GM23338 (cell line): Measurements from ENCODE around the gene DYRK3.

ENCODE experiments used
- JUNB ChIP-seq: IDR thresholded peaks from one replicate; pipeline ENCODE4 v1.6.1; 2016; ENCODE audit warnings: antibody characterized with exemption; ENCODE audit not compliant: unreplicated experiment
- TF ChIP-seq, protein P1 (sequence below), 2 experiments: fragments of 200-600 bp in 1 of 2; sonication (generic) in 1 of 2; conservative IDR thresholded peaks; 2 replicates each; pipeline versions ENCODE4 v1.5.1 to v1.6.1; 2016 to 2017; ENCODE audit warnings: antibody characterized with exemption in 2 of 2, low read depth in 2 of 2, mild to moderate bottlenecking in 2 of 2, moderate library complexity in 1 of 2

DNA sequence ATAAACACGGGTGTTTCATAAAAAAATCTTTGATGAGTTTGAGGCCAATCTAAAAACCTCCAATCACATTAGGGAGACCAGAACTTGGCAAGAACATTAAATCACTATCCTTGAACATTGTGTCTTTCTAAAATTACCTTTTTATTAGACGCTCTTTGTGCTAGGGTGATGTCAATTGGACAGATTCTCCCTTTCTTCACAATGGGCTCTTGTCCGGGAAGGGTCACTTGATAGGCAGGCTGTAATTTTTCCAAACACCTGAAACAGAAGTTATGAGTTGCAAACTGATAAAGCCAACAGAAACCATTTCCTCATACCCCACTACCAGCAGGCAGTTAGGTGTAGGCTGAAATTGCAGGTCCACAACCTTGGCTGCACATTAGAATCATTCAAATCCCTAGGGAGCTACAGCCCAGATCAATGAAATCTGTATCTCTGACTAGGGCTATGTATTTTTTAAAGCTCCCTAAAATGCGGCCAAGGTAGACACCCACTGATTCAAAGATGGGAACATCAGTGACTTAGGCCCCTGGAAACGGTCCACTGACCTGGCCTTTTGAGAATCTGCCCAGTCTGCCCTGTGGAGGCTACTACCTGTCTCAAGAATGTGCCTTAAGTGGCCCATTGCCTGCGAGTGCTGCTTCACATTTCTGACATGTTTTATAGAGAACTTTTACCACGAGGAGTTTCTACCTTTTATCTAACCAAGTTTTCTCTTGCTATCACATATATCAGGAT is 39.6 kb upstream of the DYRK3 start:
- TF ChIP-seq, protein P1, sequence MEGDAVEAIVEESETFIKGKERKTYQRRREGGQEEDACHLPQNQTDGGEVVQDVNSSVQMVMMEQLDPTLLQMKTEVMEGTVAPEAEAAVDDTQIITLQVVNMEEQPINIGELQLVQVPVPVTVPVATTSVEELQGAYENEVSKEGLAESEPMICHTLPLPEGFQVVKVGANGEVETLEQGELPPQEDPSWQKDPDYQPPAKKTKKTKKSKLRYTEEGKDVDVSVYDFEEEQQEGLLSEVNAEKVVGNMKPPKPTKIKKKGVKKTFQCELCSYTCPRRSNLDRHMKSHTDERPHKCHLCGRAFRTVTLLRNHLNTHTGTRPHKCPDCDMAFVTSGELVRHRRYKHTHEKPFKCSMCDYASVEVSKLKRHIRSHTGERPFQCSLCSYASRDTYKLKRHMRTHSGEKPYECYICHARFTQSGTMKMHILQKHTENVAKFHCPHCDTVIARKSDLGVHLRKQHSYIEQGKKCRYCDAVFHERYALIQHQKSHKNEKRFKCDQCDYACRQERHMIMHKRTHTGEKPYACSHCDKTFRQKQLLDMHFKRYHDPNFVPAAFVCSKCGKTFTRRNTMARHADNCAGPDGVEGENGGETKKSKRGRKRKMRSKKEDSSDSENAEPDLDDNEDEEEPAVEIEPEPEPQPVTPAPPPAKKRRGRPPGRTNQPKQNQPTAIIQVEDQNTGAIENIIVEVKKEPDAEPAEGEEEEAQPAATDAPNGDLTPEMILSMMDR (conservative IDR thresholded peaks at IDR 0.05; ENCODE audit: low read depth in 2 of 2) = no peak
- TF ChIP-seq JUNB = no peak
